ENCODE results near the gene PAEP.

DNA sequence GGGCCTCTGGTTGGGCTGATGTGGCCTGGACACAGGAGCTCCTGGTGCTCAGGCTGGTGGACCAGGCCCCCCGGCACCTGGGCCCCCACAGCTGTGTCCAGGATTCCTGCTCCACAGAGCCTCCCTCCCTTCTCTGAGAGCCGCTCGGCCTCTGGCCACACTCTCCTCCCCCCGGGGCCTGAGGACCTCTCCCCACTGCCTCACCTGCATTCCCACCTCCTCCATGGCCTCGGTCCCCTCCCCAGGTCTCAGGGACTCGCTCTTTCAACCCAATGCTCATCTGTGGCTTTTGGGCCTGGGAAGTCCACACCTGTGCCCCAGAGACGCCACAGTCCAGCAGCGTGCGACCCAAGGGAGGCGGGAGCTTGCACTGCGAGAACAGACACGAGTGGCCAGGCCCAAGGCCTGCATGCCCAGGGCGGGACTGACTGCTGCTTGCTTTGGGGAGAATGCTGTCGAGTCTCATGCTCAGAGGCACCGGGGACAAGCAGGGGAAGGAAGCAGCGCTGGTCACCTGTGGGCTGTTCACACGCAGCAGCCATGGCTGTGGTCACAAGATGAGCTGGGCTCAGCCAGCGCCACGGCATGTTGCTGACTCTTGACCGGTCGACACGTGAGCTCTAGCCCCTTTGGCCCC, 14.6 kb downstream of the PAEP start:
- TF ChIP-seq, protein P1, sequence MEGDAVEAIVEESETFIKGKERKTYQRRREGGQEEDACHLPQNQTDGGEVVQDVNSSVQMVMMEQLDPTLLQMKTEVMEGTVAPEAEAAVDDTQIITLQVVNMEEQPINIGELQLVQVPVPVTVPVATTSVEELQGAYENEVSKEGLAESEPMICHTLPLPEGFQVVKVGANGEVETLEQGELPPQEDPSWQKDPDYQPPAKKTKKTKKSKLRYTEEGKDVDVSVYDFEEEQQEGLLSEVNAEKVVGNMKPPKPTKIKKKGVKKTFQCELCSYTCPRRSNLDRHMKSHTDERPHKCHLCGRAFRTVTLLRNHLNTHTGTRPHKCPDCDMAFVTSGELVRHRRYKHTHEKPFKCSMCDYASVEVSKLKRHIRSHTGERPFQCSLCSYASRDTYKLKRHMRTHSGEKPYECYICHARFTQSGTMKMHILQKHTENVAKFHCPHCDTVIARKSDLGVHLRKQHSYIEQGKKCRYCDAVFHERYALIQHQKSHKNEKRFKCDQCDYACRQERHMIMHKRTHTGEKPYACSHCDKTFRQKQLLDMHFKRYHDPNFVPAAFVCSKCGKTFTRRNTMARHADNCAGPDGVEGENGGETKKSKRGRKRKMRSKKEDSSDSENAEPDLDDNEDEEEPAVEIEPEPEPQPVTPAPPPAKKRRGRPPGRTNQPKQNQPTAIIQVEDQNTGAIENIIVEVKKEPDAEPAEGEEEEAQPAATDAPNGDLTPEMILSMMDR (IDR thresholded peaks at IDR 0.05) = no peak
- TF ChIP-seq POLR2A (IDR thresholded peaks at IDR 0.05) = no peak
- TF ChIP-seq POLR2AphosphoS5 (IDR thresholded peaks at IDR 0.05) = no peak
- no peak for TF ChIP-seq EP300 (IDR thresholded peaks at IDR 0.05; ENCODE audit: low read depth)
